HEK293 (cell line): ENCODE results near the gene ZNF521.

Experiments used
- KLF16 ChIP-seq: fragments of 450-650 bp; formaldehyde crosslinking; IDR thresholded peaks from 2 replicates; pipeline ENCODE4 v1.5.1; 2017; ENCODE audit warnings: missing biosample characterization, missing genetic modification characterization
- ZBTB17 ChIP-seq: fragments of 450-650 bp; formaldehyde crosslinking; IDR thresholded peaks from 2 replicates; pipeline ENCODE4 v1.5.1; 2016; ENCODE audit warnings: missing biosample characterization, missing genetic modification characterization
- ZFP41 ChIP-seq: fragments of 450-650 bp; formaldehyde crosslinking; IDR thresholded peaks from 2 replicates; pipeline ENCODE4 v1.5.1; 2016; ENCODE audit warnings: missing biosample characterization, missing genetic modification characterization, borderline replicate concordance
- ZNF121 ChIP-seq: fragments of 450-650 bp; formaldehyde crosslinking; IDR thresholded peaks from 2 replicates; pipeline ENCODE4 v1.5.1; 2016; ENCODE audit warnings: missing biosample characterization, missing genetic modification characterization
- TF ChIP-seq, protein P1 (sequence below): fragments of 450-650 bp; formaldehyde crosslinking; IDR thresholded peaks from 2 replicates; pipeline ENCODE4 v1.5.1; 2016; ENCODE audit warnings: missing biosample characterization, missing genetic modification characterization
- TF ChIP-seq, protein P2 (sequence below): fragments of 450-650 bp; formaldehyde crosslinking; IDR thresholded peaks from 2 replicates; pipeline ENCODE4 v1.5.1; 2016; ENCODE audit warnings: missing biosample characterization, missing genetic modification characterization

DNA sequence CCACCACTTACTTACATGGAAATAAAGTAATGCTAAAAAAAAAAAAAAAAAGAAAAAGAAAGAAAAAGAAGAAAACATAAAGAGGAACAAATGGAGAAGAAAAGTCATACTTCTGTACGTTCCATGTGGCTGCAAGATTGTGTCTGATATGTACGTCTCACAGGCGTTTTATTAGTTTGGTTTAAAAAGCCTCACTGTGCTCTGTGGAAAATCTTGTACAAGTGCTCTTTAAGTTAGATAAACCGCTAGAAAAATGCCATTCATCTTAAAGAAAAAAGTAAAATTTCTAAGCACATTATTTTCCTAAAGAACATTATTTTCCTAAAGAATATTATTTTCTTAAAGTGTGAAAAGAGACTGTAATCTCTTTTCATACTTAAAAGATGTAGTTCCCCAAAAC, 165.1 kb downstream of the ZNF521 start:
- no peak for TF ChIP-seq KLF16 (tag by site-specific recombination)
- TF ChIP-seq ZBTB17 (tag by site-specific recombination): no peak
- TF ChIP-seq, protein P1, sequence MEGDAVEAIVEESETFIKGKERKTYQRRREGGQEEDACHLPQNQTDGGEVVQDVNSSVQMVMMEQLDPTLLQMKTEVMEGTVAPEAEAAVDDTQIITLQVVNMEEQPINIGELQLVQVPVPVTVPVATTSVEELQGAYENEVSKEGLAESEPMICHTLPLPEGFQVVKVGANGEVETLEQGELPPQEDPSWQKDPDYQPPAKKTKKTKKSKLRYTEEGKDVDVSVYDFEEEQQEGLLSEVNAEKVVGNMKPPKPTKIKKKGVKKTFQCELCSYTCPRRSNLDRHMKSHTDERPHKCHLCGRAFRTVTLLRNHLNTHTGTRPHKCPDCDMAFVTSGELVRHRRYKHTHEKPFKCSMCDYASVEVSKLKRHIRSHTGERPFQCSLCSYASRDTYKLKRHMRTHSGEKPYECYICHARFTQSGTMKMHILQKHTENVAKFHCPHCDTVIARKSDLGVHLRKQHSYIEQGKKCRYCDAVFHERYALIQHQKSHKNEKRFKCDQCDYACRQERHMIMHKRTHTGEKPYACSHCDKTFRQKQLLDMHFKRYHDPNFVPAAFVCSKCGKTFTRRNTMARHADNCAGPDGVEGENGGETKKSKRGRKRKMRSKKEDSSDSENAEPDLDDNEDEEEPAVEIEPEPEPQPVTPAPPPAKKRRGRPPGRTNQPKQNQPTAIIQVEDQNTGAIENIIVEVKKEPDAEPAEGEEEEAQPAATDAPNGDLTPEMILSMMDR: no peak
- TF ChIP-seq ZFP41 (tag by site-specific recombination): no peak
- no peak for TF ChIP-seq ZNF121
- TF ChIP-seq, protein P2, sequence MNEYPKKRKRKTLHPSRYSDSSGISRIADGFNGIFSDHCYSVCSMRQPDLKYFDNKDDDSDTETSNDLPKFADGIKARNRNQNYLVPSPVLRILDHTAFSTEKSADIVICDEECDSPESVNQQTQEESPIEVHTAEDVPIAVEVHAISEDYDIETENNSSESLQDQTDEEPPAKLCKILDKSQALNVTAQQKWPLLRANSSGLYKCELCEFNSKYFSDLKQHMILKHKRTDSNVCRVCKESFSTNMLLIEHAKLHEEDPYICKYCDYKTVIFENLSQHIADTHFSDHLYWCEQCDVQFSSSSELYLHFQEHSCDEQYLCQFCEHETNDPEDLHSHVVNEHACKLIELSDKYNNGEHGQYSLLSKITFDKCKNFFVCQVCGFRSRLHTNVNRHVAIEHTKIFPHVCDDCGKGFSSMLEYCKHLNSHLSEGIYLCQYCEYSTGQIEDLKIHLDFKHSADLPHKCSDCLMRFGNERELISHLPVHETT (tag by site-specific recombination): no peak
